GM12878 (cell line): ENCODE data around the gene LINGO1.

Experiments
- EP300 ChIP-seq, 2 experiments: fragments of 150-350 bp in 1 of 2; IDR thresholded peaks; 2 replicates each; pipeline ENCODE4 v1.6.1; 2011 to 2012; ENCODE audit warnings: low read depth in 2 of 2, low read length in 2 of 2, borderline replicate concordance in 1 of 2, improper control_type of control experiment in 1 of 2, inconsistent platforms in 1 of 2; ENCODE audit not compliant: control insufficient read depth in 1 of 2
- JUND ChIP-seq: IDR thresholded peaks from 2 replicates; pipeline ENCODE4 v1.6.1; 2012; ENCODE audit warnings: low read depth, mild to moderate bottlenecking, low read length, improper control_type of control experiment, moderate library complexity
- MYC ChIP-seq: IDR thresholded peaks from 2 replicates; pipeline ENCODE4 v1.6.1; 2011; ENCODE audit warnings: mild to moderate bottlenecking, low read length, moderate library complexity, inconsistent platforms; ENCODE audit not compliant: insufficient read depth, insufficient replicate concordance, insufficient read length, severe bottlenecking
- NFXL1 ChIP-seq: fragments of 450-650 bp; IDR thresholded peaks from 2 replicates; pipeline ENCODE4 v1.6.1; 2017; ENCODE audit warnings: antibody characterized with exemption, mild to moderate bottlenecking, borderline replicate concordance
- POLR2A ChIP-seq: IDR thresholded peaks from 2 replicates; pipeline ENCODE4 v1.6.1; 2011; ENCODE audit warnings: low read depth, mild to moderate bottlenecking, low read length
- POLR2AphosphoS5 ChIP-seq: IDR thresholded peaks from 2 replicates; pipeline ENCODE4 v1.6.1; 2011; ENCODE audit warnings: mild to moderate bottlenecking, low read length, inconsistent platforms
- RAD21 ChIP-seq: IDR thresholded peaks from 2 replicates; pipeline ENCODE4 v1.6.1; 2011; ENCODE audit warnings: mild to moderate bottlenecking, low read depth, low read length, moderate library complexity; ENCODE audit not compliant: insufficient read depth
- SMC3 ChIP-seq: IDR thresholded peaks from 2 replicates; pipeline ENCODE4 v1.6.1; 2011; ENCODE audit warnings: low read length, improper control_type of control experiment, borderline replicate concordance
- SP1 ChIP-seq: IDR thresholded peaks from one replicate; pipeline ENCODE4 v1.6.1; 2011; ENCODE audit warnings: low read depth, low read length
- SREBF2 ChIP-seq: IDR thresholded peaks from 2 replicates; pipeline ENCODE4 v1.6.1; 2012; ENCODE audit warnings: mild to moderate bottlenecking, low read length
- TAF1 ChIP-seq: IDR thresholded peaks from 2 replicates; pipeline ENCODE4 v1.6.1; 2011; ENCODE audit warnings: mild to moderate bottlenecking, low read depth, low read length, borderline replicate concordance
- TF ChIP-seq, protein P1 (sequence below): IDR thresholded peaks from 2 replicates; pipeline ENCODE4 v1.6.1; 2012; ENCODE audit warnings: low read depth, low read length, improper control_type of control experiment
- TF ChIP-seq, protein P2 (sequence below), 3 experiments: IDR thresholded peaks in 2 of 3; conservative IDR thresholded peaks in 1 of 3; 2 replicates each; pipeline ENCODE4 v1.5.1; 2011; ENCODE audit warnings: low read depth in 3 of 3, low read length in 3 of 3, mild to moderate bottlenecking in 3 of 3, control low read depth in 2 of 3, moderate library complexity in 2 of 3, inconsistent platforms in 1 of 3, mixed read lengths in 1 of 3; ENCODE audit not compliant: control insufficient read depth in 2 of 3, insufficient read depth in 1 of 3; ENCODE audit errors: extremely low read depth in 1 of 3
- TF ChIP-seq, protein P3 (sequence below): IDR thresholded peaks from 2 replicates; pipeline ENCODE4 v1.6.1; 2011; ENCODE audit warnings: low read depth, low read length, improper control_type of control experiment, borderline replicate concordance

DNA sequence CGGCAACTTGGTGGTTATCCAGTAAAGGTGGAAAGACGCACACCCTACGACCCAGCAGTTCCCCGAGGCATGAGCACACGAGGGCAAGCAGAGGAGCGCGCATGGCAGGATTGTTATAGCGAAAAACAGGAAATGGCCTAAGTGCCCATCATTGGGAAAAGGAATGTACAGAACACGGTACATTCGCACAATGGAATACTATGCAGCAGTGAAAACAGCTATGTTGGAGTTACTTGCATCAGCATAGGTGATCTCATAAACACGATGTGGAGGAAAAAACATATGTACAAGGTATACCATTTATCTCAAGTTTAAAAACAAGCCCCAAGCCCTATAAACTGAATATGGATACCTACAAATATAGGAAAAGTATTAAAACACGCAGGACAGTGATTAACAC is 6.7 kb upstream of the LINGO1 start:
- TF ChIP-seq SP1 (no peak), EP300 (IDR thresholded peaks at IDR 0.05; ENCODE audit: borderline replicate concordance in 1 of 2, control insufficient read depth in 1 of 2, low read depth in 2 of 2, low read length in 2 of 2) (no peak), TAF1 (no peak), RAD21 (no peak), JUND (no peak), POLR2A (no peak), POLR2AphosphoS5 (no peak), SMC3 (no peak), SREBF2 (no peak), NFXL1 (no peak), MYC (no peak)
- TF ChIP-seq, protein P1, sequence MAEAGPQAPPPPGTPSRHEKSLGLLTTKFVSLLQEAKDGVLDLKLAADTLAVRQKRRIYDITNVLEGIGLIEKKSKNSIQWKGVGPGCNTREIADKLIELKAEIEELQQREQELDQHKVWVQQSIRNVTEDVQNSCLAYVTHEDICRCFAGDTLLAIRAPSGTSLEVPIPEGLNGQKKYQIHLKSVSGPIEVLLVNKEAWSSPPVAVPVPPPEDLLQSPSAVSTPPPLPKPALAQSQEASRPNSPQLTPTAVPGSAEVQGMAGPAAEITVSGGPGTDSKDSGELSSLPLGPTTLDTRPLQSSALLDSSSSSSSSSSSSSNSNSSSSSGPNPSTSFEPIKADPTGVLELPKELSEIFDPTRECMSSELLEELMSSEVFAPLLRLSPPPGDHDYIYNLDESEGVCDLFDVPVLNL = no peak
- TF ChIP-seq, protein P2, sequence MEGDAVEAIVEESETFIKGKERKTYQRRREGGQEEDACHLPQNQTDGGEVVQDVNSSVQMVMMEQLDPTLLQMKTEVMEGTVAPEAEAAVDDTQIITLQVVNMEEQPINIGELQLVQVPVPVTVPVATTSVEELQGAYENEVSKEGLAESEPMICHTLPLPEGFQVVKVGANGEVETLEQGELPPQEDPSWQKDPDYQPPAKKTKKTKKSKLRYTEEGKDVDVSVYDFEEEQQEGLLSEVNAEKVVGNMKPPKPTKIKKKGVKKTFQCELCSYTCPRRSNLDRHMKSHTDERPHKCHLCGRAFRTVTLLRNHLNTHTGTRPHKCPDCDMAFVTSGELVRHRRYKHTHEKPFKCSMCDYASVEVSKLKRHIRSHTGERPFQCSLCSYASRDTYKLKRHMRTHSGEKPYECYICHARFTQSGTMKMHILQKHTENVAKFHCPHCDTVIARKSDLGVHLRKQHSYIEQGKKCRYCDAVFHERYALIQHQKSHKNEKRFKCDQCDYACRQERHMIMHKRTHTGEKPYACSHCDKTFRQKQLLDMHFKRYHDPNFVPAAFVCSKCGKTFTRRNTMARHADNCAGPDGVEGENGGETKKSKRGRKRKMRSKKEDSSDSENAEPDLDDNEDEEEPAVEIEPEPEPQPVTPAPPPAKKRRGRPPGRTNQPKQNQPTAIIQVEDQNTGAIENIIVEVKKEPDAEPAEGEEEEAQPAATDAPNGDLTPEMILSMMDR (IDR thresholded peaks at IDR 0.05 in 2 of 3, conservative IDR thresholded peaks at IDR 0.05 in 1 of 3; ENCODE audit: control insufficient read depth in 2 of 3, extremely low read depth in 1 of 3, insufficient read depth in 1 of 3, low read depth in 3 of 3, low read length in 3 of 3) = no peak
- TF ChIP-seq, protein P3, sequence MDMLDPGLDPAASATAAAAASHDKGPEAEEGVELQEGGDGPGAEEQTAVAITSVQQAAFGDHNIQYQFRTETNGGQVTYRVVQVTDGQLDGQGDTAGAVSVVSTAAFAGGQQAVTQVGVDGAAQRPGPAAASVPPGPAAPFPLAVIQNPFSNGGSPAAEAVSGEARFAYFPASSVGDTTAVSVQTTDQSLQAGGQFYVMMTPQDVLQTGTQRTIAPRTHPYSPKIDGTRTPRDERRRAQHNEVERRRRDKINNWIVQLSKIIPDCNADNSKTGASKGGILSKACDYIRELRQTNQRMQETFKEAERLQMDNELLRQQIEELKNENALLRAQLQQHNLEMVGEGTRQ = no peak
